GM21529 (cell line): ENCODE data around the gene CGB2.
A peak's percentile ranks its signal among the peaks of the same experiment; 100 is the strongest.
"Not testable (repeated sequence)": the region's sequence is repeated elsewhere in the genome, so short reads cannot be mapped to it uniquely, and the experiment has no call there.

Experiments
- ATAC-seq: cut with Tn5 transposase; IDR thresholded peaks from one replicate; pipeline ENCODE4 v1.9.1; 2021; ENCODE audit not compliant: unreplicated experiment

CGB2 gene

GRCh38 chr19:49031642-49032301, at the start of gene CGB2:
Gene CGB2 (plus strand): TSS chr19:49031890. CDS start chr19:49032096, 206 bp downstream.
- not testable (repeated sequence) for ATAC-seq

- no peak for ATAC-seq
Measured at GRCh38 chr19:48982280-48982679, 49.4 kb upstream of the CGB2 start.

- ATAC-seq = no peak
Measured at GRCh38 chr19:48985711-48986110, 46.0 kb upstream of the CGB2 start.

- no peak for ATAC-seq
Measured at GRCh38 chr19:48986211-48986610, 45.5 kb upstream of the CGB2 start.

GRCh38 chr19:48987323-48987722, 44.4 kb upstream of the CGB2 start:
- no peak for ATAC-seq

- no peak for ATAC-seq
Measured at GRCh38 chr19:48988286-48988685, 43.4 kb upstream of the CGB2 start.

- ATAC-seq = no peak
Measured at GRCh38 chr19:48988860-48989259, 42.8 kb upstream of the CGB2 start.

- ATAC-seq = no peak
Measured at GRCh38 chr19:48989701-48990291, 41.9 kb upstream of the CGB2 start.

GRCh38 chr19:48990400-48990799, 41.3 kb upstream of the CGB2 start:
- ATAC-seq = no peak

GRCh38 chr19:48991011-48991609, 40.6 kb upstream of the CGB2 start:
- no peak for ATAC-seq

GRCh38 chr19:48991873-48992580, 39.7 kb upstream of the CGB2 start:
- ATAC-seq = no peak

GRCh38 chr19:48992581-48993174, 39.0 kb upstream of the CGB2 start:
- peak; percentile 5 for ATAC-seq

GRCh38 chr19:48993175-48994034, 38.3 kb upstream of the CGB2 start, which contains the start of the genes GYS1 and RUVBL2:
Gene GYS1 (minus strand): TSS chr19:48993309. CDS start chr19:48993112, 197 bp downstream.
Gene RUVBL2 (plus strand): TSS chr19:48993887. CDS start chr19:48993912, 25 bp downstream.
- ATAC-seq = peak; percentile 86

GRCh38 chr19:48994035-48994386, 37.7 kb upstream of the CGB2 start:
- ATAC-seq = no peak

GRCh38 chr19:48997972-48998371, 33.7 kb upstream of the CGB2 start:
- no peak for ATAC-seq

GRCh38 chr19:48999481-49000325, 32.0 kb upstream of the CGB2 start:
- ATAC-seq = no peak

- ATAC-seq = no peak
Measured at GRCh38 chr19:49004133-49004532, 27.6 kb upstream of the CGB2 start.

- ATAC-seq = no peak
Measured at GRCh38 chr19:49004964-49005614, 26.6 kb upstream of the CGB2 start.

- ATAC-seq = no peak
Measured at GRCh38 chr19:49006905-49007304, 24.8 kb upstream of the CGB2 start.
